Transverse colon (tissue), 4 donors: ENCODE measurements around the gene EDDM13.

Experiments
- POLR2A ChIP-seq: fragments of 450-650 bp; IDR thresholded peaks from one replicate; pipeline ENCODE4 v1.6.1; 2016; ENCODE audit warnings: antibody characterized with exemption, mild to moderate bottlenecking, moderate library complexity
- POLR2AphosphoS5 ChIP-seq, 3 donors: sonication (generic); formaldehyde crosslinking; IDR thresholded peaks; one replicate each; pipeline ENCODE4 v1.6.1; 2016; ENCODE audit warnings: antibody characterized with exemption in 3 of 3
- TF ChIP-seq, protein P1 (sequence below), 5 experiments: fragments of 200-600 bp in 3 of 5; fragments of 450-650 bp in 2 of 5; sonication (generic) in 3 of 5; IDR thresholded peaks; 1 replicate in 2 of 5; 2 replicates in 3 of 5; pipeline ENCODE4 v1.5.1; 2016 to 2017; ENCODE audit warnings: antibody characterized with exemption in 5 of 5, inconsistent platforms in 3 of 5, mild to moderate bottlenecking in 2 of 5, moderate library complexity in 1 of 5

DNA sequence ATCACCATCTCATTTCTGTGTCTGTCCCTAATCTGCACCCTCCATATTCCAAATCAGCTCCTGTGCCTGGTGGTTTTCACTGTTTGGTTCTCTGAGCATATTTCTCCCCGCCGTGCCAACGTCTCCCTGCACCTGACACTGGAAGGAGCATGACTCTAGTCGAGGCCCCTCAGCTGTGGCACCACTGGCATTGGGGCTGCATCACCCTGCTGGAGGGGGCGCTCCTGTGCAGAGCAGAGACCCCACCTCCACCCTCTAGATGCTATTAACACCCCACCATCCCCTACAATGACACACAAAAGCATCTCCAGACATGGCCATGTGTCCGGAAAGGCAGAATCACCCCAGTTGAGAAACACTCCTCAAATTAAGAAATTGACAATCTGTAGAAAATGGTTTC is 49.6 kb upstream of the EDDM13 start:
- TF ChIP-seq, protein P1, sequence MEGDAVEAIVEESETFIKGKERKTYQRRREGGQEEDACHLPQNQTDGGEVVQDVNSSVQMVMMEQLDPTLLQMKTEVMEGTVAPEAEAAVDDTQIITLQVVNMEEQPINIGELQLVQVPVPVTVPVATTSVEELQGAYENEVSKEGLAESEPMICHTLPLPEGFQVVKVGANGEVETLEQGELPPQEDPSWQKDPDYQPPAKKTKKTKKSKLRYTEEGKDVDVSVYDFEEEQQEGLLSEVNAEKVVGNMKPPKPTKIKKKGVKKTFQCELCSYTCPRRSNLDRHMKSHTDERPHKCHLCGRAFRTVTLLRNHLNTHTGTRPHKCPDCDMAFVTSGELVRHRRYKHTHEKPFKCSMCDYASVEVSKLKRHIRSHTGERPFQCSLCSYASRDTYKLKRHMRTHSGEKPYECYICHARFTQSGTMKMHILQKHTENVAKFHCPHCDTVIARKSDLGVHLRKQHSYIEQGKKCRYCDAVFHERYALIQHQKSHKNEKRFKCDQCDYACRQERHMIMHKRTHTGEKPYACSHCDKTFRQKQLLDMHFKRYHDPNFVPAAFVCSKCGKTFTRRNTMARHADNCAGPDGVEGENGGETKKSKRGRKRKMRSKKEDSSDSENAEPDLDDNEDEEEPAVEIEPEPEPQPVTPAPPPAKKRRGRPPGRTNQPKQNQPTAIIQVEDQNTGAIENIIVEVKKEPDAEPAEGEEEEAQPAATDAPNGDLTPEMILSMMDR (IDR thresholded peaks at IDR 0.05) = no peak
- TF ChIP-seq POLR2AphosphoS5 (IDR thresholded peaks at IDR 0.05) (no peak), POLR2A (no peak)
